ENCODE data around the gene RIC1. TPM values are rescaled to one million over a fixed set of nuclear protein-coding genes. Genes with fewer than 3 reads are reported as not detected.
"Not testable (repeated sequence)": the region's sequence is repeated elsewhere in the genome, so short reads cannot be mapped to it uniquely, and the experiment has no call there.

Gene RIC1
- total RNA-seq, 2 experiments from 2014 or later, result 18.4 to 22.6 TPM

DNA sequence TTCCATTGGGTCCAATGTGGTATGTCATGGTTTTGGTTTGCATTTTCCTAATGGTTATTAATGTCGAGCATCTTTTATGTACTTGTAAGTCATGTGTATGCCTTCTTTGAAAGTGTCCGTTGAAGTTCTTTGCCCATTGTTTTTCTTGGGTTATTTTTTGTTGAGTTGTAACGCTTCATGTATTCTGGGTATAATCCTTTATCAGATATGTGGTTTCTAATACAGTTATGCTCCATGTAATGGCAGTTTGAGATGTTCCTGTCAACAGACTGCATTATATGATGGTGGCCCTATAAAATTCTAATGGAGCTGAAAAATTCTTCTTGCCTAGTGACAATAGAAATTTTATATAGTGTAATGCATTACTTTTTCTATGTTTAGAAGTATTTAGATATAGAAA lies 17.2 kb downstream of the RIC1 start:
- Mint-ChIP-seq H3K9me3 (ENCODE audit: low read depth) (peaks cover 21% of the 10 kb centered on the region), H3K4me3 (no peak overlapping the region), H3K27ac (no peak overlapping the region), H3K27me3 (no peaks in the 10 kb centered on the region), H3K36me3 (peaks cover 55% of the 10 kb centered on the region), H3K4me1 (peaks cover 22% of the 10 kb centered on the region)
- CTCF ChIA-PET, result no interaction called here
- no peak for ATAC-seq
- DNase-seq, result no peak

- no peak for ATAC-seq
- Mint-ChIP-seq H3K4me3 (no peak overlapping the region), H3K27me3 (no peaks in the 10 kb centered on the region), H3K36me3 (peaks cover 64% of the 10 kb centered on the region), H3K4me1 (peaks cover 8% of the 10 kb centered on the region), H3K9me3 (ENCODE audit: low read depth) (peaks cover 33% of the 10 kb centered on the region), H3K27ac (no peak overlapping the region)
- CTCF ChIA-PET, result interaction anchor here (0.6 kb wide), 1 partner anchor 225 kb away, joined by 4 read pairs; no protein-coding TSS in a partner anchor
- DNase-seq, result no peak
Measured at GRCh38 chr9:5650356-5651105, 21.6 kb downstream of the RIC1 start.

- H3K27me3 Mint-ChIP-seq, result no peaks in the 10 kb centered on the region
- no peak overlapping the region for H3K27ac Mint-ChIP-seq
- DNase-seq, result no peak
- no peak for ATAC-seq
- H3K36me3 Mint-ChIP-seq, result peaks cover 63% of the 10 kb centered on the region
- no peak overlapping the region for H3K4me3 Mint-ChIP-seq
- peaks cover 33% of the 10 kb centered on the region for H3K9me3 Mint-ChIP-seq (ENCODE audit: low read depth)
- CTCF ChIA-PET, result interaction anchor here (0.6 kb wide), 1 partner anchor 225 kb away, joined by 4 read pairs; no protein-coding TSS in a partner anchor
- H3K4me1 Mint-ChIP-seq, result peaks cover 4% of the 10 kb centered on the region
Measured at GRCh38 chr9:5651246-5651645, 22.3 kb downstream of the RIC1 start.

- no peak overlapping the region for H3K27ac Mint-ChIP-seq
- no peaks in the 10 kb centered on the region for H3K27me3 Mint-ChIP-seq
- ATAC-seq (no peak), DNase-seq (no peak)
- peaks cover 56% of the 10 kb centered on the region for H3K36me3 Mint-ChIP-seq
- H3K4me3 Mint-ChIP-seq, result no peak overlapping the region
- H3K4me1 Mint-ChIP-seq, result peaks cover 4% of the 10 kb centered on the region
- H3K9me3 Mint-ChIP-seq (ENCODE audit: low read depth), result peaks cover 30% of the 10 kb centered on the region
- CTCF ChIA-PET, result no interaction called here
Measured at GRCh38 chr9:5652821-5653220, 23.9 kb downstream of the RIC1 start.

DNA sequence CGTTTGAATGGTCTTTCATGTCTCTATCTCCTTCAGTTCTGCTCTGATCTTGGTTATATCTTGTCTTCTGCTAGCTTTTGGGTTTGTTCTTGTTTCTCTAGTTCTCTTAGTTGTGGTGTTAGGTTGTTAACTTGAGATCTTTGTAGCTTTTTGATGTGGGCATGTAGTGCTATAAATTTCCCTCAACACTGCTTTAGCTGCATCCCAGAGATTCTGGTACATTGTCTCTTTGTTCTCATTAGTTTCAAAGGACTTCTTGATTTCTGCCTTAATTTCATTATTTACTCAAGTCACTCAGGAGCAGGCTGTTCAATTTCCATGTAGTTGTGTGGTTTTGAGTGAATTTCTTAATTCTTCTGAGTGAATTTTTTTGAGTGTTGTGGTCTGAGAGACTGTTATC lies 33.9 kb downstream of the RIC1 start:
- Mint-ChIP-seq H3K9me3 (ENCODE audit: low read depth) (peaks cover 12% of the 10 kb centered on the region), H3K36me3 (peaks cover 65% of the 10 kb centered on the region)
- H3K27ac Mint-ChIP-seq, H3K4me1 Mint-ChIP-seq, DNase-seq, CTCF ChIA-PET, H3K4me3 Mint-ChIP-seq, ATAC-seq, H3K27me3 Mint-ChIP-seq: not testable (repeated sequence)

DNA sequence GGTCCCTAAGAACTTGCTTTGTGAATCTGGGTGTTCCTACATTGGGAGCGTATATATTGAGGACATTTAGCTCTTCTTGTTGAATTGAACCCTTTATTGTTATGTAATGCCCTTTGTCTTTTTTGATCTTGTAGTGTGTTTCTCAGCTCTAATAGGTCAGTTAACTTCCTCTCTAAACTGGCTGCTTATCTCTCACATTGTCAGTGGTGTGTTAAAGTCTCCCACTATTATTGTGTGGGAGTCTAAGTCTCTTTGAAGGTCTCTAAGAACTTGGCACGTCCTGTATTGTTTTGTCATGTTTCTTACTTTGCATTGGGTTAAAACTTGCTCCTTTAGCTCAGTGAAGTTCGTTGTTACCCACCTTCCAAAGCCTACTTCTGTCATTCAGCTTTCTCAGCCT lies 36.2 kb downstream of the RIC1 start:
- CTCF ChIA-PET, result no interaction called here
- H3K27me3 Mint-ChIP-seq, result no peaks in the 10 kb centered on the region
- peaks cover 68% of the 10 kb centered on the region for H3K36me3 Mint-ChIP-seq
- ATAC-seq (no peak), DNase-seq (no peak)
- peaks cover 12% of the 10 kb centered on the region for H3K9me3 Mint-ChIP-seq (ENCODE audit: low read depth)
- peaks cover 6% of the 10 kb centered on the region for H3K4me1 Mint-ChIP-seq
- H3K27ac Mint-ChIP-seq, result no peak overlapping the region
- H3K4me3 Mint-ChIP-seq, result no peak overlapping the region

- CTCF ChIA-PET, result no interaction called here
- Mint-ChIP-seq H3K9me3 (ENCODE audit: low read depth) (peaks cover 6% of the 10 kb centered on the region), H3K27ac (no peak overlapping the region), H3K4me3 (no peak overlapping the region), H3K36me3 (peaks cover 53% of the 10 kb centered on the region), H3K4me1 (peaks cover 12% of the 10 kb centered on the region), H3K27me3 (no peaks in the 10 kb centered on the region)
- ATAC-seq (no peak), DNase-seq (no peak)
Measured at GRCh38 chr9:5667391-5667790, 38.5 kb downstream of the RIC1 start.

GRCh38 chr9:5670079-5670478 lies 41.2 kb downstream of the RIC1 start:
- peaks cover 11% of the 10 kb centered on the region for H3K4me1 Mint-ChIP-seq
- no peak overlapping the region for H3K27ac Mint-ChIP-seq
- DNase-seq (no peak), ATAC-seq (no peak)
- CTCF ChIA-PET, result no interaction called here
- H3K4me3 Mint-ChIP-seq, result no peak overlapping the region
- peaks cover 35% of the 10 kb centered on the region for H3K36me3 Mint-ChIP-seq
- H3K9me3 Mint-ChIP-seq (ENCODE audit: low read depth), result no peaks in the 10 kb centered on the region
- no peaks in the 10 kb centered on the region for H3K27me3 Mint-ChIP-seq

DNA sequence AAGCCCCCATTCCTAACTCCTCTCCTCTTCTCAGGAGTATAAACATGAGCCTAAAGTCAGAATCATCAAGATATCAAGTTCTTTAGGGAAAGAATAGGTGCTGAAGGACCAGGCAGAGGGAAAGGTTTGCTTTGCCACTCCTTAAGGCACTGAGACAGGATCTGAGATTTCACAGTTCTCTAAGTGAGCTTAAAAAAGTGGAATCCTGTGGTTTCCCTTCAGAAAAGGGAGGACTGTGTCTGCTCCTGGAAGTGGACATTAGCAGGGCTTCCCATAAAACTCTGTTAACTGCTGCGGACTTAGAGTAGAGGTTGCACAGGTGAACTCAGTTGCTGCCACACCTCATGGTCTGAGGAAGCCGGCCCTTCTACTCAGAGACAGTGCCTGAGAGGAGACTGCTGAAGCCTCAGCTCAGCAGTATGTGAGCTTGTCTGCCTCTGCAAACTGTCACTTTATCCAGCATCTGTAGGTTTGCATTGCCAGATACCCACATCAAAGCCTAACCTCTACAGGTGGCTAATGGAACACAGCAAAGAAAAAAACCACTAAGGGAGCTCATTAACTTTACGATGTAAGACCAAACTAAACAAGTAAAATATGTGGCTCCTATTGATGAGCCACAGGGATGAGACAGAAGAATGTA lies 42.9 kb downstream of the RIC1 start:
- Mint-ChIP-seq H3K4me1 (peaks cover 6% of the 10 kb centered on the region), H3K27ac (no peak overlapping the region), H3K27me3 (no peaks in the 10 kb centered on the region), H3K36me3 (peaks cover 26% of the 10 kb centered on the region), H3K4me3 (no peak overlapping the region), H3K9me3 (ENCODE audit: low read depth) (no peaks in the 10 kb centered on the region)
- no peak for DNase-seq
- no peak for ATAC-seq
- CTCF ChIA-PET, result no interaction called here

DNA sequence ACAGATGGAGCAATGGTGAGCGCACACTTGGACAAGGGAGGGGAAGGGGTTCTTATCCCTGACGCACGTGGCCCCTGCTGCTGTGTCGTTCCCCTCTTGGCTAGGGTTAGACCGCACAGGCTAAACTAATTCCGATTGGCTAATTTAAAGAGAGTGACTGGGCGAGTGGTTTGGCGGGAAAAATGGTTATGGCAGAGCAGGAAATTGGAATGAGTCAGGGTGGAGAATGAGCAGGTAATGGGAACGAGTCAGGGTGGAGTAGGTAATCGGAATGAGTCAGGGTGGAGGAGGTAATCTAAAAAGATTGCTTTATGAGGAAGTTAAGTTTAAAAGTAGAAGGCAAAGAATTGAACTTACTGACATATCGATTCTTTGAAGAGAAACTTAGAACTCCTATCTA lies 46.1 kb downstream of the RIC1 start:
- CTCF ChIA-PET; H3K4me3 Mint-ChIP-seq; H3K4me1 Mint-ChIP-seq; H3K9me3 Mint-ChIP-seq (ENCODE audit: low read depth); H3K27ac Mint-ChIP-seq; DNase-seq; H3K27me3 Mint-ChIP-seq; ATAC-seq: not testable (repeated sequence)
- peaks cover 15% of the 10 kb centered on the region for H3K36me3 Mint-ChIP-seq

- H3K4me3 Mint-ChIP-seq; H3K4me1 Mint-ChIP-seq; H3K27ac Mint-ChIP-seq; ATAC-seq; H3K27me3 Mint-ChIP-seq; CTCF ChIA-PET; H3K9me3 Mint-ChIP-seq (ENCODE audit: low read depth); DNase-seq: not testable (repeated sequence)
- peaks cover 36% of the 10 kb centered on the region for H3K36me3 Mint-ChIP-seq
Measured at GRCh38 chr9:5683591-5683990, 54.7 kb downstream of the RIC1 start.

DNA sequence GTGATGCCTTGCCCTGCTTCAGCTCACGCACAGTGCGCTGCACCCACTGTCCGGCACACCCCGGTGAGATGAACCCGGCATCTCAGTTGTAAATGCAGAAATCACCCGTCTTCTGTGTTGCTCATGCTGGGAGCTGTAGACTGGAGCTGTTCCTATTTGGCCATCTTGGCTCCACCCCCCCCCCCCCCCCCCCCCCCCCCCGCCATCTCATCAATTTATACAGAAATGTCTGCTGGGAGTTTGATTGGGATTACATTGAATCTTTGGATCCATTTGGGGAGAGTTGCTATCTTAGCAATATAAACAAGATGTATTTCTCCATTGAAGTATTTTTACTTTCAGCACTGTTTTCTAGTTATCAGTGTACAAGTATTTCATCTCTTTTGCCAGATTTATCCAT lies 55.2 kb downstream of the RIC1 start:
- Mint-ChIP-seq H3K36me3 (peaks cover 35% of the 10 kb centered on the region), H3K4me1 (no peaks in the 10 kb centered on the region), H3K9me3 (ENCODE audit: low read depth) (peaks cover 8% of the 10 kb centered on the region), H3K27me3 (no peaks in the 10 kb centered on the region), H3K27ac (no peak overlapping the region), H3K4me3 (no peak overlapping the region)
- ATAC-seq (no peak), DNase-seq (no peak)
- CTCF ChIA-PET, result no interaction called here

DNA sequence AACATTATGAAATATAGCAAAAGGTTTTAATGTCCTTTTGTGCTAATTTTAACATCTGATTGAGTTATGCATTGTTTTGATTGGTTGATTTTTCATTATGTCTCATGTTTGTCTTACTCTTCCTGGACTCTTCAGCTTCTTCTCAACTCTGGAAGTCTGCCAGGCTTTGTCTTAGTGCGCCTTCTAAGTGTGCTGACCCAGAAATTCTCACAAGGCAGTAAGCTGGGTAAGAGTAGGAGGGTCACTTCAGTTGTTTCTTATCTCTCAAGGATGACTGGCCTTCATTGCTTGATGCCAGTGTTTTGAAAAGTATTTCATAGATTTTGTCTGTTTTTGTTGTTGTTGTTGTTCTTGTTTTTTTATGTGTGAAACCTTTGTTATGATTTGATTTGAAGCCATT lies 59.2 kb downstream of the RIC1 start:
- peaks cover 16% of the 10 kb centered on the region for H3K36me3 Mint-ChIP-seq
- peaks cover 4% of the 10 kb centered on the region for H3K9me3 Mint-ChIP-seq (ENCODE audit: low read depth)
- CTCF ChIA-PET, result interaction anchor here (0.7 kb wide), 1 partner anchor 139 kb away, joined by 3 read pairs; no protein-coding TSS in a partner anchor
- no peaks in the 10 kb centered on the region for H3K27me3 Mint-ChIP-seq
- ATAC-seq (no peak), DNase-seq (no peak)
- no peak overlapping the region for H3K4me3 Mint-ChIP-seq
- no peak overlapping the region for H3K27ac Mint-ChIP-seq
- H3K4me1 Mint-ChIP-seq, result no peaks in the 10 kb centered on the region

GRCh38 chr9:5690278-5690677 lies 61.4 kb downstream of the RIC1 start:
- H3K36me3 Mint-ChIP-seq, result peaks cover 4% of the 10 kb centered on the region
- DNase-seq, result no peak
- H3K9me3 Mint-ChIP-seq (ENCODE audit: low read depth), result peaks cover 2% of the 10 kb centered on the region
- no peaks in the 10 kb centered on the region for H3K4me1 Mint-ChIP-seq
- no peak overlapping the region for H3K27ac Mint-ChIP-seq
- CTCF ChIA-PET, result no interaction called here
- no peak overlapping the region for H3K4me3 Mint-ChIP-seq
- ATAC-seq, result no peak
- no peaks in the 10 kb centered on the region for H3K27me3 Mint-ChIP-seq

Measured in activated CD8-positive, alpha-beta memory T cell treated with anti-CD3 and anti-CD28 coated beads, Interleukin-2, amount 10 ng/mL, durations not matched to agents 7 days and 5 days (primary cell).